ENCODE measurements around the gene GLRX3. TPM values are rescaled to one million over a fixed set of nuclear protein-coding genes. Genes with fewer than 3 reads are reported as not detected.

The GLRX3 gene
- total RNA-seq, 1 experiment from 2014 or later, result 79.8 TPM

GRCh38 chr10:130215931-130216231 lies 79.7 kb downstream of the GLRX3 start:
- BruUV-seq (replicated peaks), result no TSS peak
- Mint-ChIP-seq H3K4me3 (ENCODE audit: low read depth, unreplicated experiment) (no peak overlapping the region), H3K27me3 (ENCODE audit: unreplicated experiment) (no peaks in the 10 kb centered on the region), H3K27ac (ENCODE audit: unreplicated experiment) (no peak overlapping the region), H3K4me1 (ENCODE audit: low read depth, unreplicated experiment) (no peaks in the 10 kb centered on the region), H3K9me3 (ENCODE audit: low read depth, unreplicated experiment) (peaks cover 6% of the 10 kb centered on the region), H3K36me3 (ENCODE audit: insufficient read depth, unreplicated experiment) (no peaks in the 10 kb centered on the region)
- TF ChIP-seq CTCF (IDR thresholded peaks at IDR 0.05; ENCODE audit: unreplicated experiment), result no peak
- no peak for DNase-seq
- CTCF ChIA-PET, result no interaction called here
- intact Hi-C loops (cut with micrococcal nuclease; ENCODE audit: unreplicated experiment), result no loop called here

- Mint-ChIP-seq H3K27me3 (ENCODE audit: unreplicated experiment) (no peaks in the 10 kb centered on the region), H3K27ac (ENCODE audit: unreplicated experiment) (no peak overlapping the region), H3K36me3 (ENCODE audit: insufficient read depth, unreplicated experiment) (no peaks in the 10 kb centered on the region), H3K9me3 (ENCODE audit: low read depth, unreplicated experiment) (peaks cover 7% of the 10 kb centered on the region), H3K4me3 (ENCODE audit: low read depth, unreplicated experiment) (no peak overlapping the region), H3K4me1 (ENCODE audit: low read depth, unreplicated experiment) (no peaks in the 10 kb centered on the region)
- no peak for TF ChIP-seq CTCF (IDR thresholded peaks at IDR 0.05; ENCODE audit: unreplicated experiment)
- intact Hi-C loops (cut with micrococcal nuclease; ENCODE audit: unreplicated experiment), result no loop called here
- CTCF ChIA-PET, result no interaction called here
- DNase-seq, result no peak
- BruUV-seq (replicated peaks), result no TSS peak
Observed at GRCh38 chr10:130218181-130218641, 82.0 kb downstream of the GLRX3 start.

- BruUV-seq (replicated peaks), result no TSS peak
- peaks cover 7% of the 10 kb centered on the region for H3K9me3 Mint-ChIP-seq (ENCODE audit: low read depth, unreplicated experiment)
- no peaks in the 10 kb centered on the region for H3K36me3 Mint-ChIP-seq (ENCODE audit: insufficient read depth, unreplicated experiment)
- CTCF ChIA-PET, result no interaction called here
- no peak overlapping the region for H3K27ac Mint-ChIP-seq (ENCODE audit: unreplicated experiment)
- intact Hi-C loops (cut with micrococcal nuclease; ENCODE audit: unreplicated experiment), result no loop called here
- no peak overlapping the region for H3K4me3 Mint-ChIP-seq (ENCODE audit: low read depth, unreplicated experiment)
- H3K27me3 Mint-ChIP-seq (ENCODE audit: unreplicated experiment), result no peaks in the 10 kb centered on the region
- no peak for DNase-seq
- no peaks in the 10 kb centered on the region for H3K4me1 Mint-ChIP-seq (ENCODE audit: low read depth, unreplicated experiment)
- TF ChIP-seq CTCF (IDR thresholded peaks at IDR 0.05; ENCODE audit: unreplicated experiment), result no peak
Observed at GRCh38 chr10:130218936-130219335, 82.7 kb downstream of the GLRX3 start.

GRCh38 chr10:130220251-130221185 lies 84.3 kb downstream of the GLRX3 start:
- CTCF ChIA-PET, result no interaction called here
- Mint-ChIP-seq H3K9me3 (ENCODE audit: low read depth, unreplicated experiment) (peaks cover 11% of the 10 kb centered on the region), H3K4me3 (ENCODE audit: low read depth, unreplicated experiment) (no peak overlapping the region), H3K27me3 (ENCODE audit: unreplicated experiment) (no peaks in the 10 kb centered on the region), H3K36me3 (ENCODE audit: insufficient read depth, unreplicated experiment) (no peaks in the 10 kb centered on the region), H3K4me1 (ENCODE audit: low read depth, unreplicated experiment) (no peaks in the 10 kb centered on the region), H3K27ac (ENCODE audit: unreplicated experiment) (no peak overlapping the region)
- BruUV-seq (replicated peaks), result no TSS peak
- DNase-seq, result no peak
- intact Hi-C loops (cut with micrococcal nuclease; ENCODE audit: unreplicated experiment), result no loop called here
- no peak for TF ChIP-seq CTCF (IDR thresholded peaks at IDR 0.05; ENCODE audit: unreplicated experiment)

All from Calu3 (cell line).